Measurements from ENCODE around the gene SLC38A10.

SLC38A10 gene

GRCh38 chr17:81282876-81283275, 12.2 kb downstream of the SLC38A10 start:
- Histone ChIP-seq H3K27ac (no peak overlapping the region), H3K9me3 (no peaks in the 10 kb centered on the region), H3K27me3 (no peaks in the 10 kb centered on the region), H3K36me3 (peaks cover 53% of the 10 kb centered on the region), H3K4me3 (ENCODE audit: low read depth in 1 of 2, low read length in 1 of 2) (no peak overlapping the region), H3K4me1 (ENCODE audit: control insufficient read depth in 1 of 2, insufficient read depth in 1 of 2, low read depth in 1 of 2, low read length in 1 of 2) (peaks cover 38 to 41% of the 10 kb centered on the region in 2 experiments)
- TF ChIP-seq CTCF (IDR thresholded peaks at IDR 0.05): no peak

- H3K4me3 ChIP-seq (ENCODE audit: low read depth in 1 of 2, low read length in 1 of 2): no peak overlapping the region
- peaks cover 60% of the 10 kb centered on the region for H3K36me3 ChIP-seq
Observed at GRCh38 chr17:81282141-81282540, 13.0 kb downstream of the SLC38A10 start.

GRCh38 chr17:81280571-81280970, 14.5 kb downstream of the SLC38A10 start:
- no peak for TF ChIP-seq CTCF (IDR thresholded peaks at IDR 0.05)
- Histone ChIP-seq H3K27me3 (no peaks in the 10 kb centered on the region), H3K4me1 (ENCODE audit: control insufficient read depth in 1 of 2, insufficient read depth in 1 of 2, low read depth in 1 of 2, low read length in 1 of 2) (peaks cover 15 to 18% of the 10 kb centered on the region in 2 experiments), H3K4me3 (ENCODE audit: low read depth in 1 of 2, low read length in 1 of 2) (no peak overlapping the region), H3K36me3 (peaks cover 75% of the 10 kb centered on the region), H3K27ac (no peak overlapping the region), H3K9me3 (no peaks in the 10 kb centered on the region)

More at GRCh38 chr17:81282141-81282540, 13.0 kb downstream of the SLC38A10 start:
- Histone ChIP-seq H3K9me3 (no peaks in the 10 kb centered on the region), H3K27ac (no peak overlapping the region), H3K27me3 (no peaks in the 10 kb centered on the region), H3K4me1 (ENCODE audit: control insufficient read depth in 1 of 2, insufficient read depth in 1 of 2, low read depth in 1 of 2, low read length in 1 of 2) (peaks cover 31 to 34% of the 10 kb centered on the region in 2 experiments)
- no peak for TF ChIP-seq CTCF (IDR thresholded peaks at IDR 0.05)

GRCh38 chr17:81279278-81280275, 15.5 kb downstream of the SLC38A10 start:
- no peaks in the 10 kb centered on the region for H3K9me3 ChIP-seq
- H3K4me1 ChIP-seq (ENCODE audit: control insufficient read depth in 1 of 2, insufficient read depth in 1 of 2, low read depth in 1 of 2, low read length in 1 of 2): peaks cover 6 to 8% of the 10 kb centered on the region in 2 experiments
- H3K27ac ChIP-seq: no peak overlapping the region
- peaks cover 82% of the 10 kb centered on the region for H3K36me3 ChIP-seq
- no peaks in the 10 kb centered on the region for H3K27me3 ChIP-seq
- no peak overlapping the region for H3K4me3 ChIP-seq (ENCODE audit: low read depth in 1 of 2, low read length in 1 of 2)
- TF ChIP-seq CTCF (IDR thresholded peaks at IDR 0.05): no peak

GRCh38 chr17:81278831-81279230, 16.3 kb downstream of the SLC38A10 start:
- H3K27me3 ChIP-seq: no peaks in the 10 kb centered on the region
- H3K4me1 ChIP-seq (ENCODE audit: control insufficient read depth in 1 of 2, insufficient read depth in 1 of 2, low read depth in 1 of 2, low read length in 1 of 2): peaks cover 4 to 8% of the 10 kb centered on the region in 2 experiments
- H3K9me3 ChIP-seq: no peaks in the 10 kb centered on the region
- H3K4me3 ChIP-seq (ENCODE audit: low read depth in 1 of 2, low read length in 1 of 2): no peak overlapping the region
- TF ChIP-seq CTCF (IDR thresholded peaks at IDR 0.05): no peak
- H3K36me3 ChIP-seq: peaks cover 90% of the 10 kb centered on the region
- no peak overlapping the region for H3K27ac ChIP-seq
